Breast epithelium (tissue), 3 donors: Measurements from ENCODE around the gene CCNL2.

Source experiments
- CTCF ChIP-seq, 3 donors: fragments of 450-650 bp; IDR thresholded peaks; one replicate each; pipeline ENCODE4 v1.5.1; 2016 to 2017; ENCODE audit warnings: antibody characterized with exemption in 3 of 3, mild to moderate bottlenecking in 3 of 3, moderate library complexity in 3 of 3
- POLR2A ChIP-seq: fragments of 450-650 bp; IDR thresholded peaks from one replicate; pipeline ENCODE4 v1.6.1; 2016; ENCODE audit warnings: antibody characterized with exemption, mild to moderate bottlenecking, moderate library complexity

- TF ChIP-seq CTCF (IDR thresholded peaks at IDR 0.05): no peak
- TF ChIP-seq POLR2A: no peak
Observed at GRCh38 chr1:1374589-1374928, 24.6 kb downstream of the CCNL2 start.
